SHP77 treated with DMSO at 0.1 percent for 48 hours (cell line): Measurements from ENCODE around the gene ASAP2.

ENCODE experiments used
- DNase-seq: peaks from one replicate; lab custom pipeline; 2025; lab: John Stamatoyannopoulos, UW

Gene ASAP2

DNA sequence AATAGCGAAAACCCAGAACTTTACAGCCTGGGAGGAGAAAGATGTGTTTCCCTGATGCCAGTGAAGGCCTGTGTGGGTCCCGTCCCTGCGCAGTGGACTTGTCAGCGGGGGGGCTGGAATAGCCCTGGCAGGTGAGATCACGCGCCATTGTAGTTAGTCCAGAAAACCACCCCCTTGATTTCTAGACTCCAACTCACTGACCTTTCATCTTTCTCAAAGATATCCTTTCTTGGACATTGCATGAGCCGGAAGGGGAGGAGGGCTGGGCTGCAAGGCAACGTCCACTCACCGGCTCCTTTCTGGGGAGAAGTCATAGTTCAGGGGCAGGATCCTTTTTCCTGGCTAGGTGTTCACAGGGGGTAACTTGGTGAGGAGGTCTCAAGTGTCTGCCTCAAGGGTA is 22.3 kb upstream of the ASAP2 start:
- no peak for DNase-seq

DNA sequence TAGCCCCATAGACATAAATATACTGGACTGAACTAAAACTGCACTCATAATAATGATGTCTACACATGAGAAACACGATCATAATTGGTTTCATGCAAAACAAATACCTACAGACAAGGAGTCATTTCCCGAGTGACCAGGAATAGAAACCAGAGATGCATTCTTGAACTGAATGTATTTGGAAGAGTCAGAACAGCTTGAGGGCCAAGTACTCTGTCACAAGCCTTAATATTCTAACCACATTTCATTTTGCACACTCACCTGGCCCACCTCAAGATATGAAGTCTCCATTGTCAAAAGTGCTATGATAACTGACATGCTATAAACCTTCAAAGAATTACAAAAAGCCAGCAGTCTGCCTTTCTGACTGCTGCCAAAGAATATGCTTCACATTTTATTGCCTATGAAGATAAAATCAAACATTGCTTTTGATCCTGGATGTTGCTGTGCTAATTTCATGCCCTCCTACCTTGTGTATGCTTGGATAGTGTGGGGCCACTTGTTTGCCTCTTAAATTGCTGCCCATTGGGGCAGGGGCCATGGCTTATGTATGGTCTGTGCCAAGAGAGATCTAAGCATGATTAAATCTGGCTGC is 18.9 kb upstream of the ASAP2 start:
- DNase-seq = no peak

- DNase-seq = no peak
These were observed 17.8 kb upstream of the ASAP2 start for GRCh38 chr2:9188823-9189222.

DNA sequence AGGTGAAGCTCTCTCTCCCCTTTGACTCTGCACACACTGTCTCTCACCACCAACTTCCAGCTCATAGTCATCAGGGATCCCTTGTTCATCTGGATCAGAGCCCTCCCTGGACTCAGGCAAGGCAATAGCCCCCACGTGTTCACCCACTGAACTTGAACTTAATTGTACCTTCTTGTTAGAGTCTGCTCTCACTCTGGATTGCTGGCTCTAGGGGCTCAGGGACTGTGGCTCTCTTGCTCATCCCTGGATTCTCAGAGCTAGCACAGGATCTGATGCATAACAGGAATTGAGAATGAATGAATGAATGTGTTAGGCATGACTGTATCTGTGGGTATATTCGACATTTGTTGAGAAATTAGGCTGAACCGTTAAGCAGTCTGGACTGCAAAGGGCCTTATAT is 16.7 kb upstream of the ASAP2 start:
- no peak for DNase-seq

GRCh38 chr2:9191041-9191481 is 15.6 kb upstream of the ASAP2 start:
- no peak for DNase-seq

GRCh38 chr2:9192712-9193111 is 13.9 kb upstream of the ASAP2 start:
- DNase-seq = no peak

DNA sequence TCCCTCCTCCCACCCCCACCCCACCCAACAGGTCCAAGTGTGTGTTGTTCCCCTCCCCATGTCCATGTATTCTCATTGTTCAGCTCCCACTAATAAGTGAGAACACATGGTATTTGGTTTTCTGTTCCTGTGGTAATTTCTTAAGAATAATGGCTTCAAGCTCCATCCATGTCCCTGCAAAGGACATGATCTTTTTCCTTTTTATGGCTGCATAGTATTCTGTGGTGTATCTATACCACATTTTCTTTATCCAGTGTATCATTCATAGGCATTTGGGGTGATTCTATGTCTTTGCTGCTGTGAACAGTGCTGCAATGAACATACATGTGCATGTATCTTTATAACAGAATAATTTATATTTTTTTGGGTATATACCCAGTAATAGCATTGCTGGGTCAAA is 12.3 kb upstream of the ASAP2 start:
- DNase-seq = no peak

DNA sequence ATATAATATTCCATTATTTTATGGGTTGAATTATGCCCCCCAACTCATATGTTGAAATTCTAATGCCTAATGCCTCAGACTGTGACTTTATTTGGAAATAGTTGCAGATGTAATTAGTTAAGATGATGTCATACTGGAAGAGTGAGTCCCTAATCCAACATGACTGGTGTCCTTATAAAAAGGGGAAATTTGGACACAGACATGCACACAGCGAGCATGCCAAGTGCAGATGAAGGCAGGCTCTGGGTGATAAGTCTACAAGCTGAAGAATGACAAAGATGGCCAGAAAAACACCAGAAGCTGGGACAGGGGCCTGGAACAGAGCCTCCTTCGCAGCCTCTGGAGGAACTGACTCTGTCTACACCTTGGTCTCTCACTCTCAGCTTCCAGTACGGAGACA is 10.0 kb upstream of the ASAP2 start:
- no peak for DNase-seq

DNA sequence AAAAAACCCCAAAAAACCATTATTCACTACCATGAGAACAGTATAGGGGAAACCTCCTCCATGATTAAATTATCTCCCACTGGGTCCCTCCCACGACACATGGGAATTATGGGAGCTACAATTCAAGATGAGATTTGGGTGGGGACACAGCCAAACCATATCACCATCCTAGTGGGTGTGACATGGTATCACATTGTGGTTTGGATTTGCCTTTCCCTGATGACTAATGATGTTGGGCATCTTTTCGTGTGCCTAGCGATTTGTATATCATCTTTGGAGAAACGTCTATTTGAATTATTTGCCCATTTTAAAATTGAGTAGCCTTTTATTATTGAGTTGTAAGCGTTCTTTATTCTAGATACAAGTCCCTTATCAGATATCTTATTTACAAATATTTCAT is 8.7 kb upstream of the ASAP2 start:
- DNase-seq = no peak

DNA sequence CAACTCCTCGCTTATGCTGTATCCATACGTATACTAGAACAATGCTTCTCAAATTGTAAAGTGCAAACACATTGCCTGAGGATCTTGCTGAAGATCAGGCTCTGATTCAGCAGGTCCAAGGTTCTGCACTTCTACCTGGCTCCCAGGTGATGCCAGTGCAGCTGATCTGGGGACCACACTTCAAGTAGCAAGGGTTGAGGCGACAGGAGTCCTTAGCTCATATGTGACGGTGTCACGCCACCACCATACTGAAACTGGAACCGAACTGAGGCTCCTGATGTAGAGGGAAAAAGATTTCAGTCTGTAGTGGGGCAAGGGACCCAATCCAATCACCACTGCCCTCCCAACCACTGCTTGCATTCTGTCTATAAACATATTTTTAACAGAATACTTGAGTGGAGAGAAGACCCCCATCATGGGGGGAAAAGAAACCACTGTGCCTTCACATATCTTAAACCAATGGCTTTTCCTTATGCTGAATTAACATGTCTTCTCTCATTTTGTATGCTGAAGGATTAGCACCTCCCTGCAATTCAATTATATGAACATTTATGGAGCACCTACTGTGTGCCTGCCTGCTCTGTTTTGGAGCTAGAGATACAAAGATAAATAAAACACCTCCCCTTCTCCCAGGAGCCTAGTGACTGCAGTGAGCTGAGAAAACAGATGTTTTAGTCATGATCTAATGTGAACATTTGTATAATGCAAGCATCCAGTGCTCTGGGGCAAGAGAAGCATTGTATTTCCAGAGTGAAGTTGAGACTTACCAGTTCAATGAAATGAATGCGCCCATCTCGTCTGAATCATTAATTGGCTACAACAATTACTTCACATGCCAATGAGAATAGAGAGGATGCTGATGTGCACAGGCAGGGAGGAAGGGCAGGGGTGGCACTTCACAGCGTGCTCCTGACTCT is 6.6 kb upstream of the ASAP2 start:
- DNase-seq = no peak

DNA sequence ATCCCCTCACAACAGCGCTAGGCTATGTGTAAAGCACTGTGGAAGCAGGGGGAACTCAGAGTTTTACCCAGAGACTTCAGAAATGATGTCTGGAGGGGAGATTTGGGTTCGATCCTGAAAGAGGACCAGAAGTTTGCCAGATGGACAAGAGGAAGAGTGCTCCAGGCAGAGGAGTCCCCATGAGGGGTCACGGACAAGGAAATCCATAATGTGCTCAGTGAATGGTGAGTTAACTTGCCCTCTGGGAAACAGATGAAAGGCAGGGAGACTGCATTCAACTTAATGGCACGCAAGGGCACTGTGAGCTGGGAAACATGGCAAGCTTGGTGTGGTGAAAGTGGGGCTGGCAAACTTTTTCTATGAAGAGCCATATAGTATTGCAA is 6.0 kb upstream of the ASAP2 start:
- DNase-seq = no peak

- no peak for DNase-seq
These were observed 5.3 kb upstream of the ASAP2 start for GRCh38 chr2:9201185-9201891.

GRCh38 chr2:9203006-9203405 is 3.6 kb upstream of the ASAP2 start:
- DNase-seq = no peak

DNA sequence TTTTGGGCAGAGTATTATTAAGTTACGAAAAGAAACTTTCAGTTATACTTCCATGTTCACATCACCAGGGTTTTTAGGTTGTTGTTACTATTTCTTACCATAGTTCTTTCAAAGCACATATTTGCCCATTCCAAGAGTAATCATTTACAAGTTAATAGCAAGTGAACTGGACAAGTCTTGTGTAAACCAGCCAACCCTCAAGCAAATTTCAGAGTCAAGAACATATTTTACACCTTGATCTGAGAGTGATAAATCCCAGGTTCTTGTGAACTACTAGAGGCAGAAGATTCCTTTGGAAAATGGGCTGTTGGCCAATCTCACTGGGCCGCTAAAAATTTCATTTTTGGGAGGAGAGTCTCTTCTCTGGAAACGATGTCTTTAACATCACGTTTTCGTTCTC is 2.7 kb upstream of the ASAP2 start:
- no peak for DNase-seq

DNA sequence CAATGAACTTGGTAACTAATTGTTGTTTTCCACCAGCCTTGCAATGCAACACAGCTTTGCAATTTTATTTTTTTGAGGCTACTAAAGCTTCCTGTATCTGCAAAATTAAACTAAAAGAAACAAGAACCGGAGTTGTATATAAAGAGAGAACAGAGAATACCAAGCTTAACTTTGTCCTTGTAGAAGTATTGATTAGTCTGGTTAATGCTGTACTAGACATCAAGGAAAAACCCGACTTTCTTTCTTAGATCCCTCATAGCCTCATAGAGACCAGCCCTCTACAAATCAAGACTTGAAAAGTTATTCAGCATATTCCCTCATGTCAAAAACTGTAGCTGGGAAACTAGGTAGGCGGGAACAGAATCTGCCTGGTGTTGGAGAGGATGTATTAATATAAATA is 1.7 kb upstream of the ASAP2 start:
- no peak for DNase-seq

GRCh38 chr2:9205486-9205885 is 1.1 kb upstream of the ASAP2 start:
- no peak for DNase-seq

DNA sequence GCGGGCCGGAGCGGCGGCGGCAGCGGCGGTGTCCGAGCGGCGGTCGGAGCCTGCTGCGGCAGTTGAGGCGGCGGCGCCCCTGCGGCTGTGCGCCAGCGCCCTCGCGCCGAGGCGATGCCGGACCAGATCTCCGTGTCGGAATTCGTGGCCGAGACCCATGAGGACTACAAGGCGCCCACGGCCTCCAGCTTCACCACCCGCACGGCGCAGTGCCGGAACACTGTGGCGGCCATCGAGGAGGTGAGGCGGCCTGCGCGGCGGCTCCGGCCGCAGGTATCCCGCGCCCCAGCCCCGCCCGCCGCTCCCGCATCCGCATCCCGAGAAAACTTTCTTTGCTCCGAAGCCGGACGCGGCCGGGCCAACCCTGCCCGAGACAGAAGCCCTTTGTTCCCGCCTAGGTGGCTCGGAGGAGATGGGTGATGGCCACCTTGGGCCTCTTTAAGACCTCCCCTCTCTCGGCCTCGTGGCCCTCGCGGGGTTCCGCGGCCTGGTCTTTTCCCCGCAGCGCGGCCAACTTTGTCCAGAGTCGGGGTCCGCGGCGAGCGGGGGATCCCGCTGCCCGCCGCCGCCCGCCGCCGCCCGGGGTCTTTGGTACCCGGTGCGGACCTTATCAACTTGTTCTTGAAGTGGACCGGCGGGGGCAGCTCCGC is 504 bp downstream of the ASAP2 start:
- no peak for DNase-seq

DNA sequence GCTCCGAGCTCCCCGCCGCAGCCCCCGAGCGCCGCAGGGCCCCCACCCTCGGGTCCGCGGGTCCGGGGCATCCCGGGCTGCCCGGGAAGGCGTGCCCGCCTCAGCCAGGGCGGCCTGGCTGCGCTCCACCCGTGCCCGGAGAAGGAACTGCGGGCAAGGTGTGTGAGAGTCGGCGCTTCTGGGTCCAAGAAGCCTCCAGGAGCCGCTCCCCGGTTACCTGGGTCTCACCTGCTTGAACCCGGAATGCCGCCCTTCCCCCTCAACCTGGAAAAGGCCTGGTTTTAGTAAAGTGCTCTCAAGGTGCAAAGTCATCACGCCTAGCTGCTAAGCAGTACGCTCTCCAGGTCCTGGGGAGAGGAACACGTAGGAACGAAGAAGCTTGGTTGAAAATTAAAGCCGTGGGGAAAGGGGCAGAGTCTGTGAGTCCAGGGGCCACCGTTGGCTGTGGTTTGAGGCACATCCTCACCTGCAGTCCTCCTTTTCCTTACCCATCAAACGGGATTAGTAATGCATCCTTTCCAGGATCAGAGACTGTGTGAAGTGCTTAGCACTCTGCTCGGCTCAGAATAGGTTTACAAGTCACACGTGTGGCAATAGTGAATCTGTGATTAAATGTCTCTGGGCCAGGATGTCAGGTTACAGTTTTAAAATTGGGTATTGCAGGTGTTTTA is 1.2 kb downstream of the ASAP2 start:
- peak; percentile 28 for DNase-seq

- DNase-seq = no peak
These were observed 2.3 kb downstream of the ASAP2 start for GRCh38 chr2:9208875-9209274.

GRCh38 chr2:9210030-9210429 is 3.4 kb downstream of the ASAP2 start:
- no peak for DNase-seq

GRCh38 chr2:9211496-9211895 is 4.9 kb downstream of the ASAP2 start:
- no peak for DNase-seq

DNA sequence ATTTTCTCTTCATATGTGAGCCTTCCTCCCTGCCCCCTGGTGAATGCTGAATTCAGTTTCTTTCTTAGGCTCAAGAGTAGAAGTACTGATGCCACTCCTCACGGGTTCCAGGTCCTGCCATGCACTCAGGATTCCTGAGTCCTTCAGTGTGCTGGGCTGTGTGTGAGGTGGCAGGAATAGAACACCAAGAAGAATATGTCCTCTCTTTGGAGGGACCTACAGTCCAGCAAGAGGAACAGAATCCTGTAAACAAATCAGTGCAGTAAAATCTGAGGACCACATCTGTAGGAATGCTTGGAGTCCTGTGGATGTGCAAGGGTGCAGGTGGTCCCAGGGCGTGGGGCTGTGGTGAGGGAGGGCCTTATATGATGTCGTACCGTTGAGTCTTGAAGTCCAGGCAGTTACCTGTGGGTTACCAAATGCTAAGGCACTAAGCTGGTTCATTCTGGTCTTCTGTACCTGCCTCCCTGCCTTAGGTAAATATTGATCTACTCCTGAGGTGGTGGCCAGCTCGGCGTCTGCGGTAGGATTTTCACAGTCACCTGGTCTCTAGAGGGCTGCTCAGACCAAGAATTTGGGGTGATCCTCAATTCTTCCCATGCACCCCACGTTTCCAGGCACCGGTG is 5.5 kb downstream of the ASAP2 start:
- no peak for DNase-seq
